Adrenal gland (tissue), 12 donors: ENCODE data around the gene C1QTNF4. TPM values are rescaled to one million over a fixed set of nuclear protein-coding genes. Genes with fewer than 3 reads are reported as not detected.

Source experiments
- DNase-seq, 7 donors: peaks; one replicate each; pipeline ENCODE4 v3.0.0-alpha.2; 2019 to 2020
- H3K27ac ChIP-seq, 5 donors: fragments of 200-600 bp; sonication (generic) in 4 of 5; 1 replicate in 3 of 5; 2 replicates in 2 of 5; pipeline versions ENCODE4 v1.5.1 to v1.8.0; 2016 to 2020; ENCODE audit warnings: mild to moderate bottlenecking in 1 of 5
- H3K27me3 ChIP-seq: fragments of 200-600 bp; 2 replicates; pipeline ENCODE4 v1.8.0; 2021
- H3K36me3 ChIP-seq, 2 donors: fragments of 200-600 bp; replicated peaks in 1 of 2; 1 replicate in 1 of 2; 2 replicates in 1 of 2; pipeline versions ENCODE4 v1.5.1 to v1.8.0; 2018 to 2022
- H3K4me1 ChIP-seq, 2 donors: fragments of 200-600 bp; replicated peaks in 1 of 2; 1 replicate in 1 of 2; 2 replicates in 1 of 2; pipeline versions ENCODE4 v1.5.1 to v1.8.0; 2018 to 2021
- H3K4me3 ChIP-seq, 4 donors: fragments of 200-600 bp; sonication (generic) in 3 of 4; one replicate each; pipeline ENCODE4 v1.5.1; 2016 to 2018
- H3K9me3 ChIP-seq, 3 donors: fragments of 200-600 bp; sonication (generic) in 1 of 3; replicated peaks in 1 of 3; 1 replicate in 2 of 3; 2 replicates in 1 of 3; pipeline versions ENCODE4 v1.5.1 to v1.8.0; 2016 to 2021
- CTCF ChIP-seq, 6 experiments: fragments of 450-650 bp in 4 of 6; fragments of 200-600 bp in 2 of 6; sonication (generic) in 1 of 6; IDR thresholded peaks; 1 replicate in 5 of 6; 2 replicates in 1 of 6; pipeline versions ENCODE4 v1.5.1 to v1.8.0; 2016 to 2021; ENCODE audit warnings: antibody characterized with exemption in 6 of 6, mild to moderate bottlenecking in 2 of 6, moderate library complexity in 1 of 6
- POLR2A ChIP-seq, 2 donors: fragments of 450-650 bp; IDR thresholded peaks; one replicate each; pipeline ENCODE4 v1.6.1; 2017; ENCODE audit warnings: antibody characterized with exemption in 2 of 2, mild to moderate bottlenecking in 2 of 2, moderate library complexity in 1 of 2
- WGBS, 4 donors: extraction: QIAGEN DNeasy Blood & Tissue Kit in 2 of 4; methylation state at CpG; one replicate each; pipeline versions ENCODE4 v1.1.5 to v1.1.7; 2013 to 2017; 5-methylcytosine and 5-hydroxymethylcytosine counted together
- intact Hi-C, 2 donors: fragments of 100-400 bp; cut with DNase I; formaldehyde crosslinking; loops; one replicate each; pipeline versions ENCODE4 v1.14.1 to v1.15.0; 2022 to 2023
- polyA plus RNA-seq, 3 donors: library from polyadenylated mRNA; stranded (reverse); fragments of 200-250 nt in 2 of 3; fragments of 350-450 nt in 1 of 3; fragmentation: Illumina TruSeq in 1 of 3; extraction: RNeasy Lipid Tissue Mini Kit (QIAGEN cat#74804) in 1 of 3; gene quantifications; one replicate each; pipeline ENCODE4 v1.2.3, GENCODE V29; 2013 to 2014
- total RNA-seq, 9 donors: library from RNA; depleted of rRNA in 4 of 9; stranded (reverse); fragments of >200 nt in 4 of 9; fragments of 120-200 nt in 1 of 9; fragmentation: NEBNext Ultra II Directional in 1 of 9; extraction: Animal tissue kit (Norgen Biotek cat#: 25700) in 1 of 9; gene quantifications; one replicate each; pipeline versions ENCODE4 v1.1.0 to v1.2.4, GENCODE V29; 2013 to 2023
- donor health status: healthy with polysubstance abuse.
- donor health status: Bipolar disorder and iron deficiency.
- donor health status: DM: yes; HTN: yes; CAD: no.
- donor health status: DM: no; HTN: no; CAD: no.
- donor health status: DM: no; HTN: no; CAD: no.
- donor health status: DM: yes; HTN: yes; CAD: no.

Gene C1QTNF4
- total and polyA plus RNA-seq, 12 donors, result 0.74 to 6.8 (median 2.6) TPM; not detected in 1

DNA sequence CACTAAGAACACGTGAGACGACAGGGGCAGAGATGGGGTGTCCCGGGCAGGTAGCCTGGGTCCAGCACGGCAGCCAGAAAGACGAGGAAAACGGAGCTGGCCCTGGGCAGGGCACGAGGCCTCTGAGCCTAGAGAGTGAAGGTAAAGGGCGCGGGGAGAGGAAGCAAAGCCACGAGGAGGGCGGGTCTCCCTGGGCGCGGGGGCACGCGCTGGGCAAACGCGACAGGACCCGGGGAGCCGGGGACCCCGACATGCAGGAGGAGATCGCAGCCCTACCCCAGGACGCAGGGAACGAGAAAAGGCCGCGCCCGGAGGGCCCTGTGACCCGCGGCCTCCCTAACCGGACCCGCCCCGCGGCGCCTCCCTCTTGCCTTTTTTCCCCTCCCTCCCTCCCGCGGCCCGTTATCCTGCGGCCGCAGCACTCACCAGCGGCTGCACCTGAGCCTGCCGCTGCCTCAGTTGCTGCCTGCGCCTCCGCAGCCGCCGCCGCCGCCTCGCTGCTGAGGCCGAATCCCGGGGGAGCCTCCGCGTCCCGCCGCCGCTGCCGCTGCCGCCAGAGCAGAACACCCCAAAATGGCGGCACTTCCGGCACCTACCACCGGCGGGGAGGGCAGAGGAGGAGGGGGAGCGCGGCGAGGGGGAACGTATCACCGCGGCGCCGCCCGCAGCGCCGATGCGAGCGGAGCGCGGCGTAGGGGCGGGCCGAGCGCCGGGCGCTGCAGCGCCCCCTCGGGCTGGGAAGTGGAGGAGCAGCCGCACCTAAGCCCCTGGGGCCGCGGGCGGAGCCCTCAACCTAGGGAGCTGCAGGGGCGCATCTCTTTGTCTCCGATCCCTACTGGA lies 41.4 kb downstream of the C1QTNF4 start, which contains the start of gene CELF1:
Gene CELF1 (minus strand): TSS at position 567 of the 840 bp plus-strand sequence. CDS start 53,609 bp downstream, outside the sequence.
- intact Hi-C loops, result loop anchor here (5.0 kb wide), 2 partner anchors 75 to 85 kb away; no protein-coding TSS in a partner anchor
- WGBS, 4 donors, result 0 to 2% (median 1%) methylated on average over 9 to 89 of the region's 89 CpGs
- H3K9me3 ChIP-seq, result no peaks in the 10 kb centered on the region

GRCh38 chr11:47552056-47552565 lies 42.1 kb downstream of the C1QTNF4 start:
- intact Hi-C loops, result loop anchor here (5.0 kb wide), 2 partner anchors 75 to 85 kb away; no protein-coding TSS in a partner anchor
- TF ChIP-seq POLR2A (IDR thresholded peaks at IDR 0.05) (no peak), CTCF (IDR thresholded peaks at IDR 0.05) (no peak)
- Histone ChIP-seq H3K4me1 (peaks cover 29 to 48% of the 10 kb centered on the region in 2 donors), H3K9me3 (no peaks in the 10 kb centered on the region), H3K36me3 (no peaks in the 10 kb centered on the region), H3K27me3 (no peaks in the 10 kb centered on the region), H3K4me3 (peak overlapping the region; percentile 14 to 99 (median 49)), H3K27ac (peak overlapping the region; percentile 37 to 94 (median 92))
- peak in 6 of 7 donors; percentile 30 to 61 (median 46) for DNase-seq
- WGBS, 4 donors, result 1 to 8% (median 2%) methylated on average over 4 to 22 of the region's 22 CpGs

More for the DNA sequence above, 41.4 kb downstream of the C1QTNF4 start, which contains the start of gene CELF1:
- peak within 1 kb of the TSS; percentile 14 to 99 (median 49) for H3K4me3 ChIP-seq
- peak in 1 of 2 donors; percentile 56 for TF ChIP-seq POLR2A (IDR thresholded peaks at IDR 0.05)
- TF ChIP-seq CTCF (IDR thresholded peaks at IDR 0.05), result peak in 5 of 6 experiments; percentile 28 to 95 (median 92)
- DNase-seq, result peak; percentile 90 to 94 (median 92)
- peak within 1 kb of the TSS; percentile 37 to 94 (median 92) for H3K27ac ChIP-seq
- peaks cover 23 to 41% of the 10 kb centered on the region in 2 donors for H3K4me1 ChIP-seq
- no peaks in the 10 kb centered on the region for H3K27me3 ChIP-seq
- H3K36me3 ChIP-seq, result no peaks in the 10 kb centered on the region

- Histone ChIP-seq H3K27ac (peak overlapping the region in 2 of 5 donors; percentile 92 to 94), H3K27me3 (no peaks in the 10 kb centered on the region), H3K4me3 (peak overlapping the region in 1 of 4 donors; percentile 71), H3K4me1 (peaks cover 31 to 51% of the 10 kb centered on the region in 2 donors), H3K9me3 (no peaks in the 10 kb centered on the region), H3K36me3 (no peaks in the 10 kb centered on the region)
- DNase-seq, result no peak
- no peak for TF ChIP-seq POLR2A (IDR thresholded peaks at IDR 0.05)
- TF ChIP-seq CTCF (IDR thresholded peaks at IDR 0.05), result peak in 3 of 6 experiments; percentile 2 to 21 (median 19)
- intact Hi-C loops, result loop anchor here (5.0 kb wide), 2 partner anchors 74 to 84 kb away; no protein-coding TSS in a partner anchor
Measured at GRCh38 chr11:47551086-47551485, 43.1 kb downstream of the C1QTNF4 start.
